Measurements from ENCODE around the gene DTNB.
"Not testable (repeated sequence)": the region's sequence is repeated elsewhere in the genome, so short reads cannot be mapped to it uniquely, and the experiment has no call there.

DTNB gene

DNA sequence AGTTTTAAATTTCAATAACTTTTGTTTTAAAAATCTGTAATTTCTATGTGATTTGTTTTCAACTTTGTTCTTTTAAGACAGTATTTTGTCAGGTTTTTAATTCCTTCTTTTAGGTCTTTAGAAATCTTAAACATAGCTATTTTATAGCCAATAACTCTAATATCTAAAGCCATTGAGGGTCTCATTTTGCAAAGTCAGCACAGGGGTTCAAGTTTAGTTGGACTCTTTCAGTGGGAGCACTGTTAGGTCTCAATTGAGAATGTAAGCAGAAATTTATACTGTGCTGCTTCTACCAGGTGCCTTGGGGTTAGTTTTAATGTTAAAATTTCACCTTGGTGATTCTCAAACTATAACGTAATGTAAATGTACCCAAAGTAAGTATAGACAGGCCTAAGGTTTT, 226.4 kb downstream of the DTNB start:
- DNase-seq: no peak

DNA sequence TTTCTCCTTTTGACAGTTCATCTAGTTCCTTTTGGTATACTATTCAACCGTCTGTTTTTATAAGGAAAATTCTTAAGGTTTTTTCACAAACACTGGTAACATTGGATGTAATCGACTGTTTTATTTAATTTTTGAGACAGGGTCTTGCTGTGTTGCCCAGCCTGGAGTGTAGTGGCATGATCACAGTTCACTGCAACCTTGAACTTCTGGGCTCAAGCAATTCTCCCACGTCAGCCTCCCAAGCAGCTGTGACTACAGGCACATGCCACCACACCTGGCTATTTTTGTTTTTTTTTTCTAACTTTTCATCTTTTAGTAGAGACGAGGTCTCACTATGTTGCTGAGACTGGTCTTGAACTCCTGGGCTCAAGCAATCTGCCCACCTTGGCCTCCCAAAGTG, 227.3 kb downstream of the DTNB start:
- DNase-seq: no peak

DNA sequence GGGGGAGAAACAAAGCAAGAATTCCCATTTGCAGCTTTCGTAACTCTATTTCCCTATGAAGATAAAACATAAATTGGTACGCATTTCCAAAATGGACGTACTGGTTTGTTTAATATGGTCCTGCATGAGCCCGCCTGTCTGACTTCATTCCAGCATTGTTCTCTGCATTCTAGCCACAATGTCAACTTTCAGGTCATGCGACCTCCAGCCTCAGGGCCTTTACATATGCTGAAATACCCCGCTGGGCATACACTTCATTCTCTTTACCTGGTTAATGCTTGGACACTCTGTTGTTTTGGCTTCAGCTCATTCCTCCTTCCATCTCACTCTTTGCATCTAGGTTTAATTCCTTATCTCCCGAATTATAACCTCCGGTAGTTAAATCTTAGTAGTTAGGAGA, 227.9 kb downstream of the DTNB start:
- no peak for DNase-seq

DNA sequence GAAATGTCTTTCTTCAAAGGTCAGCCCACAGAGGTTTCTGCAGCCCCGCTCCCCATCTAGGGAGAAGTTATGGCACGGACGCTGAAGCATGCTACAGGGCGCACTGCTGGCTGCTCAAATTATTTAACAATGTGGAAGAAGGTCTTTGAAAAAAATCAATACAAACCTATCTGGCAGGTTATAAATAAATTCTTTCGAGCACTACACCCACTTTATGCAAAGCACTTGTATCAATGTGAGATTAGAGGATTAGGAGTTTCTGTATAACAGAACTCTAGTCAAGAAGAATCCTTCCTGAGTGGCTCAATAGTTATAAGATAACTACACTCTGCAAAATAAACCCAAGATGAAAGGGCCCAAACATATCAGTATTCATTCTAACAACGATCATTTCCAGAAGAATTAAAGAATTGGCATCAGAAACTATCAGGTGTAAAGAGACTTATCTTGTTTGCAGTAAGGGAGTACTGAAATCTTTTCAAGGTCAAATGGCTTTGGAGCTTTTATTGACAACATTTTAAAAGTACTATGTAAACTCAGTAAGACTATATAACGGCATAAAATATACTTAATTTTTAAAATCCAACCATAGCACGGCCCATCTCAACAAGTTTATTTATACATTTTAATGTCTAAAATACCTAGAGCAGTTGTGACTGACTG, 228.6 kb downstream of the DTNB start:
- no peak for DNase-seq

DNA sequence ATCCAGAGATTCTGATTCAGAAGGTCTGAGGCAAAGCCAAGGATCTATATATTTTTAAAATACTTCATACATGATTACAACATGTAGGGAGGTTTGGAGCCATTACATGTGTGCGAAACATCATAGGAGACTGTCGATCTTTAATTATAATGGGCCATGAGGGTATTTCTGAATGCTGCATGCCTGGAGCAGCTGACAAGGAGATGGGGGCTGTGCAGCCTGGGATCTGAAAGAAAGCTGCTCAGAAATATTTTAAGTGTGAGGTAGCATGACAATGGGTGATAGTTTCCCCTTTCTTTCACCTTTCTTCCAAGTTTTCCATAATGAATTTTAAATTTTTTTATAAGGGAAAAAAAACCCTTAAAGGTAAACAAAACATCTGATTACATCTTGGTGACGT, 229.6 kb downstream of the DTNB start:
- no peak for DNase-seq

DNA sequence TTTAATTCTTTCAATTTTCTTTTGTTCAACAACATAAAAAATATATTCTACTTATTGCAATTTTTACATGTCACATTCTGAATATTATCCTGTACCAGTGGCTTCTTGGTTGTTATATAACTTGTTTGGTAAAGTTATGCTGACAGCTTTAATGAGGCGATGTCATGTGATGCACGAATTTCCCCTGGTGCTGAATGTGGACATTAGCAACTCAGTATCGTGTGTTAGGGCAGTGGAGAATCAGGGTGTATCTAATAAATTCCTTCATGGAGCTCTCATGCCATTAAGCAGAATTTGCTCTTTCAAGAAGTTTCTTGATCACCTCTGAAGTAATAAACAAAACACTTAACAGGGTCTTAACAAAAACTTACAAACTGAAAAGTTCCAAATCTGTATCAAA, 232.0 kb downstream of the DTNB start:
- DNase-seq: no peak

DNA sequence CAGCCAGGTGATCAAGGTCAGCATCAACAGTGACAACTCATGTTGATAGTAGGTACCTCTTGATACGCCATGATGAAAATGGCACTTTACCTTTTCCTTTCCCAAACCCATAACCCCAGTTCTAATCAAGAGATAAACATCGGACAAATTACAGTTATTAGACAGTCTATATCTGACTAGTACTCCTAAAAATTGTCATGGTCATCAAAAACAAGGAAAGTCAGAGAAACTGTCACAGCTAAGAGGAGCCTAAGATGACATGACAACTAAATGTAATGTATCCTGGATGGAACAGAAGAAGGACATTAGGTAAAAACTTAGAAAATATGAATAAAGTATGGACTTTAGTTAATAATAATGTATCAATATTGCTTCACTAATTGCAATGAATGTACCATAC, 234.6 kb downstream of the DTNB start:
- no peak for DNase-seq

DNA sequence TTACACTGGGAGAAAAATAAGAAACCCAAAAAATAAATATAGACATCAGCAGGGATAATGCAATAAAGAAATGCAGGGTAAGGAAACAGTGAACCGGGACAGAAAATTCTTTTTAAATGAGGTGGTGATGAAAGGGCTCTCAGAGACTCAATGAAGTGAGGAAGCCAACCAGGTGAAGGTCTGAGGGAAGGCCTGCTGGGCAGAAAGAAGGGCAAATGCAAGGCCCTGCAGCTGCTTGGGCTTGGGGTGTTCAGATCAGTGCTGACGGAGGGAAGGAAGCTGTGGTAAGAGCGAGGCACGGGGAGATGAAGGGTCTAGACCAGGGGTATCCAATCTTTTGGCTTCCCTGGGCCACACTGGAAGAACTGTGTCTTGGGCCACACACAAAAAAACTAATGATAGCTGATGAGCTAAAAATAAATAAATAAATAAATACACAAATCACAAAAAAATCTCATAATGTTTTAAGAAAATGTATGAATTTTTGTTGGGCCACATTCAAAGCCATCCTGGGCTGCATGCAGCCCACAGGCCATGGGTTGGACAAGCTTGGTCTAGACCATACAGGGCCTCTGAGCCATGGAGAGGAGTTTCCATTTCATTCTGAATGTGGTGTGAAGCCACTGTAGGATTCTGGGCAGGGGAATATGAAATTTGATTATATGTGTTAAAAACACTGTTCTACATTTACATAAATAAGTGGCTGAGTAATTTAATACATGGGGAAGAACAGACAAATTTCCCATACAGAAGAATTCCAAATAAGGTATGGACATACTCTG, 235.3 kb downstream of the DTNB start:
- no peak for DNase-seq

DNA sequence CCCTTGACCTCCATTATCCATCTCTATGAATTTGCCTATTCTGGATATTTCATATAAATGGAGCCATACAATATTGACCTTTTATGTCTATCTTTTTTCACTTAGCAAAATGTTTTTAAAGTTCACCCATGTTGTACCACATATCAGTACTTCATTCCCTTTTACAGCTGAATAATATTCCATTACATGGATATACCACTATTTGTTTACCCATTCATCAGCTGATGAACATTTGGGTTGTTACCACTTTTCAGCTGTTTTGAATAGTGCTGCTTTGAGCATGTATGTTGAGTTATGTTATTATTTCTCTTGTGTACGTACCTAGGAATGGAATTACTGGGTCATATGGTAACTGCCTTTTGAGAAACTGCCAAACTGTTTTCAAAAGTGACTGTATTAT, 238.0 kb downstream of the DTNB start:
- no peak for DNase-seq

DNA sequence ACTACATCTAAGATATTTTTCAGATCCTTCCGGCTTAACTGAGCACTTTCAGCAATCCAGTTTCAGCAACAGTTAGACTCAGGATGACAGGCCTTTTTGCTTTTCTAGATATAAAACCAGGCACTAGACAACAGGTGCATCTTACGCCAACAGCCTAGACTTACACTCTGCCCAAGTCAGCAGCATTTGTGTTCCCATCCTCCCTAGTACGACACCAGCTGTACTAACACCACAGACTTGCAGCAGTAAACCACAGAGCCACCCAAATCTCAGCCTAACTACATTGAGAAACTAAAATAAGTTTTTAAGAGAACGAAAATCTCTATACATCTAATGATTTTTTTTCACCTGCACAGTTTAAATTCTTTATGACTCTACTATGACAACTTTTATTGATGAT, 241.8 kb downstream of the DTNB start:
- DNase-seq: no peak

DNA sequence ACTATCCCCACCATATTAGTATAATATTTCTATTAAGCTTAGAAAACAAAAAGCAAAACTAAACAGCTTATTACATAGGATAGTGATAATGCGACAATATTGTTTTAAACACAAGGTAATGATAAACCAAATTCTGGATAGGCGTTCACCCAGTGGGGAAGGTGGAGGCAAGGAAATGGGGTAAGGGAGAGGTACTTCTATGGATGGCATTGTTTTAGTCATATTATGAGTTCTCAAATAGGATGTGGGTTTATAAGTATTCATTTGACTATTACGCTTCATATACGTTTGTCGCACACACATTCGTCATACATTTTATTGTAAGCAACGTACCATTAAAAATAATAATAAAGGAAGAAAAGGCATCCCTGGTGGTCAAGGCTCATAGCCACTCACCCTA, 242.8 kb downstream of the DTNB start:
- no peak for DNase-seq

DNA sequence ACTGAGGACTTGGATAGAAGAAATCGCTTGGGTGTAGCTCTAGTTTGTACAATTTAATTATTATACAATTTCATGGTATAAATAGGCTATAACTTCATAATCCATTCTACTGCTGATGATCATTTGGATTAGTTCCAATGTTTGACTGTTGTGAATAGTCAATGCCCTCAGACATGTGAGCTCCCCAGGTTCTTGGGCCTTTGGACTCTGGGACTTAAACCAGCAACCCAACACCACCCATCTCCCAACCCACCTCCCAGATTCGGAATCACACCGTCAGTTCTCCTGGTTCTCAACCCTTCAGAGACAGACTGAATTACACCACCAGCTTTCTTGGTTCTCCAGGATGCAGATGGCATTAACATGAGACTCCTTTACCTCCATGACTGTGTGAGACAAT, 247.1 kb downstream of the DTNB start:
- no peak for DNase-seq

DNA sequence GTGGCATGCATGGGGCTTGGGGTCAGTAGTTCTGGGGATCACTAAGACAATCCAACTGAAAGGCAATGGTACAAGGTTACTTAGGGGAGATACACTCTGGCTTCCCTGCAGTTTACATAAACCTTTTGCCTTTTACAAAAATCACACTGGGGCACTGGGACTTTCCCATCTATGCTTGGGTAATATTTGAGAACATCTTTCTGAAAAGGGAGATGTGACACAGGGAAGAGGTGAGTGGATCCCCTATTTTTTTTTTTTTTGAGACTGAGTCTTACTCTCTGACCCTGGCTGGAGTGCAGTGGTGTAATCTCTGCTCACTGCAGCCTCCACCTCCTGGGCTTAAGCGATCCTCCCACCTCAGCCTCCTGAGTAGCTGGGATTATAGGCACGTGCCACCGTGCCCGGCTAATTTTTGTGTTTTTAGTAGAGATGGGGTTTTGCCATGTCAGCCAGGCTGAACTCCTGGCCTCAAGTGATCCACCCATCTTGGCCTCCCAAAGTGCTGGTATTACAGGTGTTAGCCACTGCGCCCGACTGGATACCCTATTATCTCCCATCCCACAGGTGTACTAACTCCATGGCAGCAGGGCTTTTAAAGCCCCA, 248.8 kb downstream of the DTNB start:
- DNase-seq: no peak

DNA sequence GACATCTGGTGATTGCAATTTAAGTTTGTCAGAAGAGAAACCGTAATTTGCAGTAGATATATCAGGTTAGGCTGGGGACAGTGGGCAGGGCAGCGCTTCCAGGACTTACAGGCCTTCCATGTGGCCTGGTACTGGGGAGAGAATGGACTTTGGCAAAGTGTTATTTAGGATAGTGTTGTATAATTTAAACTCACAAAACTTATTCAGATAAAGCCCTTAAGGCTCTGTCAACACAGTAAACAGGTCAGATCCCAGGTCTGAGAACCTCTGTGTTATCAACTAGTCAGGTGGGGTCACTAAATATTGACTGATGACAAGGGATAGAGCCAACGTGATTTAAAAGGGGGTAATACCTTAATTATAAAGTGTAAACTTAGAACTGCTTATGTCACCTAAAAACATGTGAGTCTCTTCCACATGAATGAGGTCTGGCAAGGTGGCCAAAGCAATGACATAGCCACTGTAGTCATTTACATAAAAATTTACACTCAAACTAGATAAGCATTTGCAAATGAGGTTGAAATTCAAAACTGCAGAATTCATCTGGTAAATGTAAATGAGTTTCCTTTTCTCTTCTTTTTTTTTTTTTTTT, 251.5 kb downstream of the DTNB start:
- DNase-seq: no peak

DNA sequence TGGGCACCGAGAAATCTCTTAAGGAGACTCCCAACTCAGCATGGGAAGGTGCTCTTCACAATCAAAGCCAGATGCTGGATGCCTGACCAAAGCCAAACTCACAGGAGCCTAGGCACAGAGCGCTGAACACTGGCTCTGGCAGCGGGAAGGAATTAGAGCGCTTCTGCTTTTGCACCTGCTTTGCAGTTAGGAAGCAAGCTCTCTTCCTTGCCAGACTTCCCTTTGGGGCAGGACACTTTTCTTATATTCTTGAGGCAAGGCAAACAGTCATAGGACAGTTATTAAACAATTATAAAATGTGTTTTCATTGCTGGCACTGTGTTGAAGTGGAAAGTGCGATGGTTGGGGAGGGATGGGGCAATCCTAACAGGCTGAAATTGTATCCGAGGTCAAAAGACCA, 252.1 kb downstream of the DTNB start:
- DNase-seq: no peak

DNA sequence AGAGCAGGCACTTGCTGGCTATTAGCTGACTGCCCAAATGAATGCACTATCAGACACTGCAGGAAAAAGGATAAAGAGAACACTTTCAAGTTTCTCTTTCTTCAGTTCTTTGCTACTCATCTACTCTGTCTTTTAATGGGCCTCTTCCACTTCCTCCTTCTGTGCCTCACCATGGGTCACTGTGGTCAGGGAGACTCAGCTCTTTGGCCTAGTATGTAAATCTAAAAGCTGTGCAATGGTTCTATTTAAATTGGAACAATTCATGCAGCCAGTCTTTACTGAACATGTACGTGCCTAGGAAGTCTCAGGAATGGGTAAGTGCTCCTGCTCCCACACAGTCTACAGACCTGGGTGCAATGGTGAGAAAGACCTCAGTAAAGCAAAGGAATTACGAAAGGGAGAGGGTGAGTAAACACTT, 252.5 kb downstream of the DTNB start:
- no peak for DNase-seq

DNA sequence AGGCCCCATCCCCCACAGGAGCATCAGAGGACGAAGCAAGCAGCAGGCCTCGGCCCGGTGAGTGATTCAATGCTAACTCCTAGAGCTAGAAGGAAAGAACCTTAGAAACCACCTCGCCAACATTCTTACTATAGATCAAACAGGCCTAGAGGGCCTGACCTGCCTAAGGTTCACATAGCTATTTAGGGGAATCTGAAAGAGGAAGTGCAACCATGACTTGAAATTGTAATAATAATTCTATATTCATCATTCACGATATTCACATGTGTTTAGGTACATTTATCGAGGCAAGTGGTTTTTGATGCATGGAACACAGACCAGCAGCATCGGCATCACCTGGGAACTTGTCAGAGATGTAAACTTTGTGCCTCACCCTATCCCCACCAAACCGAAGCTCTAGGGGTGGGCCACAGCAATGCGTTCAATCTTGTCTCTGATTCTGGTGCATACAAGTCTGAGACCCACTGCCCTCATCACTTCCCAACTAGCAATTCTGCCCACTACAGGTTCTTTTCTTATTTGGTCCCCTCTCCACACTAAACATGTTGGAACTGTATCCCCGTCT, 253.6 kb downstream of the DTNB start:
- DNase-seq: no peak

DNA sequence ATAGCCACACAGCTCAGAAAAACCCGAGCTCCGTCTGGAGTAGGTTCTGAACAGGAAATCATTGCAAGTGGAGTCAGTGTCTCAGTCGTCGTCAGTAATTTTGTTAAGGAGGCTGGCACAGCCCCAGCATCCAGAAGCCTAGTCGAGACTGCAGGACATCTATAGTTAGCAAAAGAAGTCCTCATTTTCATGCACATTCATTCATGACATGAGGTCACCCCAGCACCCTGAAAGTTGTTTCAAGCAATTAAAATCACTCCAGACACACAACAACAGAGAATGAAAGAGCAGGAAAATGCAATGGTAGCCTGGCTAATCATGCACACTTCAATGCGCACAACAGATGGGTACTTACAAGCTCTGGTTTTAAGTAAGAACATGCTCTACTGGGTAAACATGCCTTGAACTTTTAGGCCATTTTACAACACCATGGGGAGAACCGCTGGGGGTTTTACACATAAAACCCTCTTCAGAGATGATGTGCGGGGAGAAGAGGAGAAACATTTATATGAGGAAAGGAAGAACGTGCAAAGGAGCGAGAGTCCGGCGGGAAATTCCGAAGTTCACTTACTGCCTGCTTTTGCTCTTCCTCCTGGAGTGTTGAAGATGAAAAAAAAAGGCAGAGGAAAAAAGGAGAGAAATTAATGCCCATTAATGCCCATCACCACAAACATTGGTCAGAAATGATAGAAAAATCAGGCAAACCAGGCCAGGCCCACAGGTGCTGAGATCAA, 254.3 kb downstream of the DTNB start:
- DNase-seq: peak; percentile 31

DNA sequence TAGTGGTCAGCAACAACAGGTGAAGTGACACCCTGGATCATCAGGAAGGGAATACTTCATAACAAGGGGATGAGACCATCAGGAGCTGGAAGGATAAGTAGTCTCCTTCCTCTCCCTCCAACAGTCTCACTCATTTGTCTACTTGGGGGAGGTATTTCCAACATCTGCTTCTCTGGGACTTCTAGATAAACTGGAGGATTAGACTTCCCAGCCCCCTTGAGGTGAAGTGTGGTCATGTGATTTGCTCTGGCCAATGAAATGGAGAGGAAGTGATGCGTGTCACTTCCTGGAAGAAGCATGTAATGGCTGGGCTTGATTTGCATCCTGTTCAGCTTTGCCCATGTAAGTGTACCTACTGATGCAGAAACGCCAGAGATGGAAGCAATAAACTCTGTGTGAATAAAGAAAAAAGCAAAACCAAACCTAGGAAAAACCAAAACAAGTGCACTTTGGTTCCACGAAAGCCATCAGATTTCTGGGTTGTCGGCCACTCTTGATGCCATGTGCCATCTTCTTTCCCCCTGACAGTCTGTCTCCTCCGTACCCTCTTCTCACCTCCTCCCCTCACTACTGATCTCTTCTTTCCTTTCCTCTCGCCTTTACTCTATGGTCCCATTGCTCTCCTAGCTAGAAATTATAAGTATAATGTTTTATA, 255.5 kb downstream of the DTNB start:
- no peak for DNase-seq

DNA sequence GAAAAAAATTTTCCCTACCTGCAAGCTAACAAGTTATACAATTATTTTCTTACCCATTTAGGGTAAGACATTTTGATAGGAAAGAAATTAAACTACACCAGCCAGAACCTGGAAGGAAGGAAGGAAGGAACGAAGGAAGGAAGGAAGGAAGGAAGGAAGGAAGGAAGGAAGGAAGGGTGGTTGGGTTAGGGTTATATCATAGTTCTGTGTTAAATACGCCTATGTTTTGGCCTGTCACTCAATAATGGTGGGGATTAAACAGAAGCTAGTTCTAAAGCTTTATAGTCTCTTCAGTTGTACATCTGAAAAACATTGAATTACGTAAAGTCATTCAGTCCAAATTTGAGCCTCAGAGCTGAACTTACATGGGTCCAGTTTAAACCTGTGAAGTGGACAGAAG, 256.7 kb downstream of the DTNB start:
- DNase-seq: no peak

DNA sequence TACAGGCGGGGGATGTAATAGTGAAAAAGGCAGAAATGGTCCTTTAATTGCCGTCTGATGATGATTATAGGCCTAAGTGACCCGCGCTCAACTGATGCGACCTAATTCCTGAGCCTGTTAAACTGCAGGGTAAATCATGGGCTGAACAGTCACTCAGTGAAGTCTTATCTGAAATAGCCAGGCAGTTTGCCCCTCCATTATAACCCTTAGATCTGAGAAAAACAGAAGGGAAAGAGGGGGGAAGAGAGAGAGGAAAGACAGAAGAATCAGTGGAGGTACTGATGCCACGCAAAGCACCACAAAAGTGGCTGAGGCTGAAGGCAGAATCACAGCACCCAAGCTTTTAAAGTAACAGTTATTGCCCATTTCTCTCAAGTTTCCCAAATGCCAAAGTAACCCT, 258.6 kb downstream of the DTNB start:
- no peak for DNase-seq

DNA sequence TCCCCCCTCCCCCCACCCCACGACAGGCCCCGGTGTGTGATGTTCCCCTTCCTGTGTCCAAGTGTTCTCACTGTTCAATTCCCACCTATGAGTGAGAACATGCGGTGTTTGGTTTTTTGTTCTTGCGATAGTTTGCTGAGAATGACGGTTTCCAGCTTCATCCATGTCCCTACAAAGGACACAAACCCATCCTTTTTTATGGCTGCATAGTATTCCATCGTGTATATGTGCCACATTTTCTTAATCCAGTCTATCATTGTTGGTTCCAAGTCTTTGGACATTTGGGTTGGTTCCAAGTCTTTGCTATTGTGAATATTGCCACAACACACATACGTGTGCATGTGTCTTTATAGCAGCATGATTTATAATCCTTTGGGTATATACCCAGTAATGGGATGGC, 260.0 kb downstream of the DTNB start:
- DNase-seq: not testable (repeated sequence)
